SK-N-MC (cell line): ENCODE results near the gene MOB3B.

Experiments
- DNase-seq: peaks from one replicate; pipeline ENCODE4 v3.0.0-alpha.2; 2011; ENCODE audit warnings: low read depth, low spot score
- H3K27ac ChIP-seq: fragments of 200-600 bp; sonication (generic); 2 replicates; pipeline ENCODE4 v1.5.1; 2016; ENCODE audit warnings: mixed run types
- H3K36me3 ChIP-seq: fragments of 200-600 bp; sonication (generic); 2 replicates; pipeline ENCODE4 v1.6.1; 2017; ENCODE audit warnings: antibody characterized with exemption, low read length, mixed read lengths; ENCODE audit not compliant: insufficient read depth
- H3K4me3 ChIP-seq: fragments of 200-600 bp; sonication (generic); 2 replicates; pipeline ENCODE4 v1.5.1; 2016
- H3K9ac ChIP-seq: fragments of 200-600 bp; sonication (generic); 2 replicates; pipeline ENCODE4 v1.8.0; 2017; ENCODE audit warnings: mixed run types, mixed read lengths; ENCODE audit not compliant: insufficient read length
- H3K9me3 ChIP-seq: fragments of 200-600 bp; sonication (generic); 2 replicates; pipeline ENCODE4 v1.6.1; 2017; ENCODE audit warnings: low read depth, mild to moderate bottlenecking, antibody characterized with exemption, low read length, moderate library complexity, mixed read lengths
- EZH2 ChIP-seq: fragments of 200-600 bp; sonication (generic); IDR thresholded peaks from one replicate; pipeline ENCODE4 v1.6.1; 2017; ENCODE audit warnings: antibody characterized with exemption
- FOXP2 ChIP-seq: optimal IDR thresholded peaks from 2 replicates; pipeline ENCODE3; 2011; ENCODE audit warnings: mild to moderate bottlenecking, moderate library complexity; ENCODE audit not compliant: insufficient read depth; ENCODE audit errors: extremely low read length, control extremely low read depth
- POLR2AphosphoS5 ChIP-seq: IDR thresholded peaks from 2 replicates; pipeline ENCODE4 v1.6.1; 2012; ENCODE audit warnings: mild to moderate bottlenecking, low read depth, low read length, borderline replicate concordance

The MOB3B gene

DNA sequence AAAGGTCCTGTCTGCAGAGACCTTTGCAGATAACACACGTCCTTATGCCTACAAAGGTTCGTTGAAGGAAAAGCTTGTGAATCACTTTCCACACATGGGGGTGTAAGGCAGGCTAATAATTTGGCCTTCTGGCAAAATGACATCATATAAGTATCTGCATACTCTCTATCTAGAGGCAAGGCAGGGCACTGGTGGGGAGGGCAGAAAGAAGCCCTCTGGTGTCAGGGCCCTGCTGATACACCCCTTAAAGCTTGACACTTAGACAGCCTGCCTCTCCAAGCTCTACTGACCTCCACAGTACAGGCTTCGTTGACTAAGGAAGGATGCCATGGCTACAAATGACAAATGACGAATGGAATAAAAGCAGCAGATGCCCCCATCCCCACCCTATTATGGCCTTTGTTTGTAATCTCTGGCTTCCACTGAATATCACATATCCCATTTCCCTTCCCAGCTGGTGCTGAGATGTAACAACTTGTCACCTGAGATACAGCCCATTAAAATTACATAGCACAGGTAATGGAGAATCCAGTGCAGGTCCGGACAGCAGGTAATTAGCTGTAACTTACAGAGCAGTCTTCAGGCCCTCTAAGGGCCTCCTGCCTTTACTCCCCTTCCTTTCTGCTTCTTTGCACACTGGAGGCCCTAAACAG lies 82.5 kb downstream of the MOB3B start:
- Histone ChIP-seq H3K4me3 (no peak overlapping the region), H3K36me3 (no peaks in the 10 kb centered on the region), H3K27ac (no peak overlapping the region), H3K9me3 (no peaks in the 10 kb centered on the region), H3K9ac (no peak overlapping the region)
- no peak for DNase-seq
- TF ChIP-seq FOXP2: no peak
- TF ChIP-seq POLR2AphosphoS5: no peak
- no peak for TF ChIP-seq EZH2

DNA sequence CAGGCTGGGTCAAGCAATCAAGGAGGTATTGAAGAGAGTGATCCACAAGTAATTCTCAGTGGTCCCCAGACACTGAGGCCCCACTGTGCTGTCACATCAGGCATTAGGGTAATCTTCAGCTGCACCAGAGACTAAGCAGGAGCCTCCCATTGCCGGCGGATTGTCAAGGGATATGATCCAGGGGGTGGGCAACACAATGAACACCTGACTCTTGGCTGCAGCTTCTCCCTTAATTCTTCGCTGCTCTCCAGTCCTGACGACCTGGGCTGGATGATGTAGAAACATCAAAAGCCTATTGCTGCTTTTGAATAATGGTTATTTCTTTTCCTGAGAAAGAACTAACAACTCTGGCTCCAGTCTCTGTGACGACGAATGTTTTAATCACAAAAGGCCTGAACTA lies 83.9 kb downstream of the MOB3B start:
- H3K4me3 ChIP-seq: no peak overlapping the region
- DNase-seq: no peak
- H3K9me3 ChIP-seq: no peaks in the 10 kb centered on the region
- H3K27ac ChIP-seq: no peak overlapping the region
- H3K9ac ChIP-seq: no peak overlapping the region
- TF ChIP-seq POLR2AphosphoS5 (no peak), EZH2 (no peak), FOXP2 (no peak)
- H3K36me3 ChIP-seq: no peaks in the 10 kb centered on the region

GRCh38 chr9:27445057-27445595 lies 84.5 kb downstream of the MOB3B start:
- Histone ChIP-seq H3K9ac (no peak overlapping the region), H3K27ac (peak overlapping the region; percentile 80), H3K4me3 (no peak overlapping the region), H3K36me3 (no peaks in the 10 kb centered on the region), H3K9me3 (no peaks in the 10 kb centered on the region)
- no peak for TF ChIP-seq POLR2AphosphoS5
- TF ChIP-seq FOXP2: no peak
- TF ChIP-seq EZH2: no peak
- DNase-seq: no peak

GRCh38 chr9:27442464-27442863 lies 87.2 kb downstream of the MOB3B start:
- TF ChIP-seq FOXP2 (no peak), POLR2AphosphoS5 (no peak), EZH2 (no peak)
- Histone ChIP-seq H3K9me3 (no peaks in the 10 kb centered on the region), H3K27ac (peak overlapping the region; percentile 81), H3K4me3 (no peak overlapping the region), H3K9ac (no peak overlapping the region), H3K36me3 (no peaks in the 10 kb centered on the region)
- no peak for DNase-seq

DNA sequence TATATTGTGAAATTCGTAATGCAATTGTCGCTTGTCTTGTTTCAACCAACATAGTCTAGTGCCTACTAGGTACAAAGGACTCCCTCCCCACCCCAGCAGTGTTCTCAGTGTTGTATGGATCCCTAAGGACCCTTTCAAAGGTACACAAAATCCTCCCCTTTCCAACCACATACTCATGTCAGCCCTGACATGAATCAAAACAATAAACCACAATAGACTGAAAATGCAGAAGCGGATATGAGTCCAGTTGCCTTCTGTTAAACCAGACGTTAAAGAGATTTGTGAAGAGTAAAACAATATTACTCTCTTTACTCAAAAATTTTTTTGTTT lies 87.9 kb downstream of the MOB3B start:
- TF ChIP-seq POLR2AphosphoS5: no peak
- no peaks in the 10 kb centered on the region for H3K9me3 ChIP-seq
- no peaks in the 10 kb centered on the region for H3K36me3 ChIP-seq
- H3K4me3 ChIP-seq: no peak overlapping the region
- no peak overlapping the region for H3K27ac ChIP-seq
- H3K9ac ChIP-seq: no peak overlapping the region
- no peak for DNase-seq

GRCh38 chr9:27440888-27441740 lies 88.5 kb downstream of the MOB3B start:
- H3K9me3 ChIP-seq: no peaks in the 10 kb centered on the region
- H3K9ac ChIP-seq: no peak overlapping the region
- H3K4me3 ChIP-seq: no peak overlapping the region
- TF ChIP-seq FOXP2: no peak
- TF ChIP-seq EZH2: no peak
- no peak for TF ChIP-seq POLR2AphosphoS5
- no peak overlapping the region for H3K27ac ChIP-seq
- no peak for DNase-seq
- no peaks in the 10 kb centered on the region for H3K36me3 ChIP-seq

DNA sequence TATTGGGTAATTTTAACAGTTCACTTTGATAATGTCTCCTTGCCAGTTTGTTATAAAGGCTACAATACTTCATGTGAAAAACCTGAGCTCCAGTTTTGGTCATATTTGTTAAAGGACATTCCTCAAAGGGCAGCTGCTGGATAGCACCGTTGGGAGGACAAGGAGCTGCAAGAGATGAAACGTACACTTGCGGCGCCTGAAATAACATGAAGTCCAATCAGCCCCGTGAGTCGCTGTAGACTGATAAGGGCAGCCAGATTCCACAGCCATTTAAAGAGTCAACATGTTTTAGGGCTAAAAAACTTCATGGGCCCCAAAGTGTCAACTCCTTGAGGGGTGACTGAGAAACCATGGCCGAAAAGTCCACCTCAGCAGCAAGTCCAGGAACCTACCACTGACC lies 91.1 kb downstream of the MOB3B start:
- no peak for TF ChIP-seq POLR2AphosphoS5
- TF ChIP-seq FOXP2: no peak
- no peak for TF ChIP-seq EZH2
- H3K36me3 ChIP-seq: no peaks in the 10 kb centered on the region
- H3K27ac ChIP-seq: no peak overlapping the region
- H3K9ac ChIP-seq: no peak overlapping the region
- no peaks in the 10 kb centered on the region for H3K9me3 ChIP-seq
- no peak overlapping the region for H3K4me3 ChIP-seq
- no peak for DNase-seq

DNA sequence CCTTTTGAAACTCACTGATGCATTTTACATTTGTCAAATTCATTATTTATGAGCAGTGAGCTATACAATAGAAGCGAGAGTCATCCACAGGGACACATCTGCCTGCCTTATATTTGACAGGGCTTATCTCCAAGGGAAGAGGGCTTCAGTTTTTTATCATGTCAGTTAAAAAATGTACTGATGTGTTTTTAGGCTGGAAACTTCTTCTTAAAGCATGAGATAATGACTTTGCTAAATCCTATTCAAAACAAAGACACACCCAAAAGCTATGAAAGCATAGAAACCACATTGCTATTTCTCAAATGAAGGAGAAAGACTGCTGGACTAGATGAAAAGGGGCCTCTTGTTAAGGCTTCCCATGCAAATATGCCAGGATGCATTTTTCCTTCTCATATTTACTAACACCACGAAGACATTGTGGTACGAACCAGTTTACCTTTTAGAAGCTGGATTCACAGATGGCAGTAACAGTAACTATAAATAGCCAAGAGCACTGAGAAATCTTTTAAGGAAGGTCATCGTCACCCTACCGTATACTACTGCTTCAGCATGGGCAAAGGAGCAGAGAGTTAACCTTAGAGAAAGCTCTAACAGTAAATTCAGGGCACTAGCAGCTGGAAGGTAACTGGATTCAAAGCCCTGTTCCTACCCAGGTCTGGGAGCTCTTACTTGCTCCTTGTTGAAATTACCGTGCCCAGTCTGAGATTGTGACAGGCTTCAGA lies 91.8 kb downstream of the MOB3B start:
- TF ChIP-seq FOXP2 (no peak), EZH2 (no peak), POLR2AphosphoS5 (no peak)
- H3K36me3 ChIP-seq: no peaks in the 10 kb centered on the region
- no peaks in the 10 kb centered on the region for H3K9me3 ChIP-seq
- no peak for DNase-seq
- no peak overlapping the region for H3K27ac ChIP-seq
- no peak overlapping the region for H3K9ac ChIP-seq
- no peak overlapping the region for H3K4me3 ChIP-seq
